Kidney (tissue), 14 donors: ENCODE results near the gene SMG6. TPM values are rescaled to one million over a fixed set of nuclear protein-coding genes. Genes with fewer than 3 reads are reported as not detected.
A peak's percentile ranks its signal among the peaks of the same experiment; 100 is the strongest.

Experiments
- DNase-seq, 5 donors: peaks; one replicate each; pipeline ENCODE4 v3.0.0-alpha.2; 2013 to 2020
- FAIRE-seq: peaks from 2 replicates; lab custom pipeline; 2012; peaks lifted over from hg19 to GRCh38; lab: Jason Lieb, UNC
- H3K27ac ChIP-seq, 2 donors: one replicate each; pipeline ENCODE4 v1.7.0; 2013; ENCODE audit warnings: low read depth in 2 of 2, low read length in 2 of 2, inconsistent platforms in 1 of 2
- H3K27me3 ChIP-seq: one replicate; pipeline ENCODE4 v1.7.1; 2013; ENCODE audit warnings: low read length, inconsistent platforms; ENCODE audit not compliant: control insufficient read depth, insufficient read depth
- H3K36me3 ChIP-seq, 3 donors: one replicate each; pipeline versions ENCODE4 v1.7.0 to v1.7.1; 2013; ENCODE audit warnings: low read length in 3 of 3, control low read depth in 1 of 3, inconsistent platforms in 1 of 3; ENCODE audit not compliant: insufficient read depth in 3 of 3, control insufficient read depth in 2 of 3
- H3K4me1 ChIP-seq, 3 donors: one replicate each; pipeline versions ENCODE4 v1.7.0 to v1.7.1; 2013; ENCODE audit warnings: low read length in 3 of 3, inconsistent platforms in 1 of 3, low read depth in 1 of 3; ENCODE audit not compliant: control insufficient read depth in 2 of 3, insufficient read depth in 2 of 3
- H3K4me3 ChIP-seq, 3 donors: one replicate each; pipeline versions ENCODE4 v1.7.0 to v1.8.1; 2013; ENCODE audit warnings: low read length in 3 of 3, control low read depth in 1 of 3, inconsistent platforms in 1 of 3
- H3K9ac ChIP-seq, 3 donors: one replicate each; pipeline versions ENCODE4 v1.7.0 to v1.7.1; 2013; ENCODE audit warnings: low read length in 3 of 3, control low read depth in 1 of 3, inconsistent platforms in 1 of 3
- H3K9me3 ChIP-seq, 3 donors: one replicate each; pipeline versions ENCODE4 v1.7.0 to v1.7.1; 2013; ENCODE audit warnings: low read length in 3 of 3, control low read depth in 1 of 3, inconsistent platforms in 1 of 3; ENCODE audit not compliant: control insufficient read depth in 2 of 3, insufficient read depth in 1 of 3
- CTCF ChIP-seq: IDR thresholded peaks from 3 replicates; pipeline ENCODE4 v1.5.1; 2012; ENCODE audit warnings: mild to moderate bottlenecking, moderate library complexity, borderline replicate concordance; ENCODE audit not compliant: insufficient read depth; ENCODE audit errors: extremely low read depth
- intact Hi-C: fragments of 100-400 bp; cut with DNase I; formaldehyde crosslinking; loops from one replicate; pipeline ENCODE4 v1.11.1; 2022
- polyA plus RNA-seq: library from polyadenylated mRNA; stranded (reverse); fragments of 350-450 nt; fragmentation: Illumina TruSeq; extraction: RNeasy Lipid Tissue Mini Kit (QIAGEN cat#74804); gene quantifications from one replicate; pipeline ENCODE4 v1.2.3, GENCODE V29; 2014; ENCODE audit warnings: low read depth, low replicate concordance; ENCODE audit not compliant: insufficient read depth
- total RNA-seq: library from RNA; stranded (reverse); fragmentation: NEBNext Ultra II Directional; extraction: Animal tissue kit (Norgen Biotek cat#: 25700); gene quantifications from one replicate; pipeline ENCODE4 v1.2.1, GENCODE V29; 2021
- donor health status: control.
- donor health status: control.
- donor health status: control.
- donor health status: control.
- donor health status: control.
- donor health status: DM: yes; HTN: yes; CAD: no.
- donor health status: Normal renal cell carcinoma (clear cell type).

The SMG6 gene
- total and polyA plus RNA-seq, 2 donors from 2014 or later: 20.6 to 37.3 TPM

- H3K9me3 ChIP-seq: no peaks in the 10 kb centered on the region
- FAIRE-seq (no peak), DNase-seq (peak in 1 of 5 donors; percentile 42)
- TF ChIP-seq CTCF: no peak
- peaks cover 6 to 14% (median 11%) of the 10 kb centered on the region in 3 donors for H3K4me1 ChIP-seq
- H3K36me3 ChIP-seq: no peaks in the 10 kb centered on the region
- H3K4me3 ChIP-seq: no peak overlapping the region
- intact Hi-C loops: no loop called here
- H3K9ac ChIP-seq: no peak overlapping the region
- H3K27me3 ChIP-seq: no peaks in the 10 kb centered on the region
- peak overlapping the region in 1 of 2 donors; percentile 23 for H3K27ac ChIP-seq
Measured at GRCh38 chr17:2138318-2138717, 165.3 kb downstream of the SMG6 start.

GRCh38 chr17:2137342-2138098 is 166.1 kb downstream of the SMG6 start:
- Histone ChIP-seq H3K4me1 (peaks cover 6 to 14% (median 11%) of the 10 kb centered on the region in 3 donors), H3K9ac (no peak overlapping the region), H3K27me3 (no peaks in the 10 kb centered on the region), H3K36me3 (no peaks in the 10 kb centered on the region), H3K9me3 (no peaks in the 10 kb centered on the region), H3K4me3 (no peak overlapping the region), H3K27ac (no peak overlapping the region)
- peak in 3 of 5 donors; percentile 26 to 80 (median 39) for DNase-seq
- no peak for FAIRE-seq
- intact Hi-C loops: no loop called here
- no peak for TF ChIP-seq CTCF

GRCh38 chr17:2136241-2136640 is 167.3 kb downstream of the SMG6 start:
- DNase-seq (no peak), FAIRE-seq (no peak)

More at GRCh38 chr17:2136241-2136640, 167.3 kb downstream of the SMG6 start:
- Histone ChIP-seq H3K9ac (no peak overlapping the region), H3K9me3 (no peaks in the 10 kb centered on the region), H3K27me3 (no peaks in the 10 kb centered on the region), H3K4me1 (peaks cover 6 to 14% (median 11%) of the 10 kb centered on the region in 3 donors), H3K36me3 (no peaks in the 10 kb centered on the region), H3K4me3 (no peak overlapping the region), H3K27ac (no peak overlapping the region)
- TF ChIP-seq CTCF: no peak
- intact Hi-C loops: no loop called here
